ENCODE results near the gene ZNF850.
"Not testable (repeated sequence)": the region's sequence is repeated elsewhere in the genome, so short reads cannot be mapped to it uniquely, and the experiment has no call there.

Gene ZNF850

DNA sequence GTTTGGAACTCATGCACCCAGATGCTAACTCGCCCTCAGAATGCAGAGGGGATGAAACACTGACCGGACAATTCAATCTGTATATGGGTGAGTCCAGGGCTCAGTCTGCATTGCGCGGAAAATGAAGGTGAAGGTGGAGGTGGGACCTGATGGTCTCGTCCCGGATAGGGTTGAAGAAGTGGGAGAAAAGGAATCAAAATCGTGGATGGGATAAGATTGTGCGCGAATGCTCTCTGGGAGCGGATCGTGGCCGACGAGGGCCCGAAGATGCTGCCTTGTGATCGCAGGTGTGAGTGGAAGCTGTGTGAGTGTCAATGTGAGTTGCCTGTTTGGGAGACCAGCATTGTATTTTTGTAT, 594 bp upstream of the ZNF850 start:
- no peak overlapping the region for H3K27ac ChIP-seq (ENCODE audit: low read depth, low read length)
- peaks cover 5 to 27% (median 23%) of the 10 kb centered on the region in 5 donors for H3K4me1 ChIP-seq (ENCODE audit: control insufficient read depth in 5 of 5, insufficient read depth in 5 of 5, low read length in 5 of 5)
- no peaks in the 10 kb centered on the region for H3K36me3 ChIP-seq (ENCODE audit: control insufficient read depth in 5 of 5, insufficient read depth in 5 of 5, low read length in 5 of 5)
- peaks cover 0 to 41% (median 23%) of the 10 kb centered on the region in 5 donors for H3K9me3 ChIP-seq (ENCODE audit: control insufficient read depth in 5 of 5, low read length in 5 of 5)
- peak overlapping the region; percentile 74 to 99 (median 93) for H3K4me3 ChIP-seq (ENCODE audit: low read depth in 1 of 5, low read length in 5 of 5)
- no peaks in the 10 kb centered on the region for H3K27me3 ChIP-seq (ENCODE audit: control insufficient read depth in 5 of 5, insufficient read depth in 4 of 5, low read length in 5 of 5)
- peak overlapping the region in 3 of 5 donors; percentile 70 to 88 (median 72) for H3K9ac ChIP-seq (ENCODE audit: low read length in 5 of 5)

DNA sequence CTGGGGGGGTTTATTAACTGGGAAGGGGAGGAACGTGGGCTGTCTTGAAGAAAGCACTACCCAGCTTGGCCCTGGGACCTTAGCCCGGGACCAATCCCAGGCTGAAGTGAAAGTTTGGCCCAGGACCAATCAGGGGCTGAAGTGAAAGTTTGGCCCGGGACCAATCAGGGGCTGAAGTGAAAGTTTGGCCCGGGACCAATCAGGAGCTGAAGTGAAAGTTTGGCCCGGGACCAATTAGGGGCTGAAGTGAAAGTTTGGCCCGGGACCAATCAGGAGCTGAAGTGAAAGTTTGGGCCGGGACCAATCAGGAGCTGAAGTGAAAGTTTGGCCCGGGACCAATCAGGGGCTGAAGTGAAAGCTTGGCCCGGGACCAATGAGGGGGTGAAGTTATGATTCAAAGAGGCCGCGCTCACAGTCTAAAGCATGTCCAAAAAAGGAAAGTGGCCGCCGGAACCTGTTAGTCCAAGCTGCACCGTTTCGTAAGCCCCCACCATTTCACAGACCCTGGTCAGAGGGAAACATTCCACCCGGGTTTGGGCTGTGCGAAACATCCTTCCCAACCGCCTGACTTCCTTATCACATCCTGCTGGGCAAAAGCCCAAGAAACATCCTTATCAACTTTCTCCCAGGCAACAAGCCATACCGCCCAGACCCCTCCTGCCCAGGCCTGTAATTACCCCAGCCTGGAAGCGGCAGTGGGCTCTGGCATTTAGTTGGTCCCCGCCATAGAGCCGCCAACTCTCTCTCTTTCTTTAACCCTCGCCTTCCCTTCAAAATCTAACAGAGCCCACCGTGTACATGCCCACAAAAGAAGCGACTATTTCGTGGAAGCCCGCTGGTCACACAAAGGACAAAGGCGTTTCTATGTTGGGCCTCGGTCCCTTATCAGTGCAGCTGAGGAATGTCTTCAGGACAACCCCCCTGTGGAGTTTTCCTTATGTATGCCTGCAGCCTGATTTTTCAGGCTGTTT, 1.1 kb downstream of the ZNF850 start:
- peaks cover 5 to 27% (median 23%) of the 10 kb centered on the region in 5 donors for H3K4me1 ChIP-seq (ENCODE audit: control insufficient read depth in 5 of 5, insufficient read depth in 5 of 5, low read length in 5 of 5)
- H3K9me3 ChIP-seq (ENCODE audit: control insufficient read depth in 5 of 5, low read length in 5 of 5) = peaks cover 0 to 37% (median 25%) of the 10 kb centered on the region in 5 donors
- peak overlapping the region; percentile 74 to 99 (median 93) for H3K4me3 ChIP-seq (ENCODE audit: low read depth in 1 of 5, low read length in 5 of 5)
- no peaks in the 10 kb centered on the region for H3K36me3 ChIP-seq (ENCODE audit: control insufficient read depth in 5 of 5, insufficient read depth in 5 of 5, low read length in 5 of 5)
- H3K27me3 ChIP-seq (ENCODE audit: control insufficient read depth in 5 of 5, insufficient read depth in 4 of 5, low read length in 5 of 5) = no peaks in the 10 kb centered on the region
- H3K27ac ChIP-seq (ENCODE audit: low read depth, low read length) = peak overlapping the region; percentile 82
- peak overlapping the region in 4 of 5 donors; percentile 70 to 88 (median 80) for H3K9ac ChIP-seq (ENCODE audit: low read length in 5 of 5)

DNA sequence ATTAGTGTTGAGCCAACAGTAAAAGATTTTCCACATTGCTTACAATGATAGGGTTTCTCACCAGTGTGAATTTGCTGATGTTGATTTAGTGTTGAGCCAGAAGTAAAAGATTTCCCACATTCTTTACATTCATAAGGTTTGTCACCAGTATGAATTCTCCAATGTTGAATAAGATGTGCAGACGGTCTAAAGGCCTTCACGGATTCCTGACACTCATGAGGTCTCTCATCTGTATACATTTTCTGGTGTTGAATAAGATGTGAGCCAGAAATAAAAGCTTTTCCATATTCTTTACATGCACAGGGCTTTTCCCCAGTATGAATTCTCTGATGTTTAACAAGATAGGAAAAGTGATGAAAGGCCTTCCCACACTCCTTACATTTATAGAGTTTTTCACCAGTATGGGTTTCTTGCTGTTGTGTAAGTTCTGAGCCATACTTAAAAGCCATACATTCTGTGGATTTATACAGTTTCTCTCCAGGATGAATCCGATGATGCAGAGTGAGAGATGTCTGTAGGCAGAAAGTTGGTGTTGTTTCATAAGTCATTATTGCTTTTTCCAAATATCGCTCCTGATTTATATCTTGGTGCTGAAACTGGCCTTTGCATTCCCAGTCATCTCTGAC, 22.4 kb downstream of the ZNF850 start:
- Histone ChIP-seq H3K27ac (ENCODE audit: low read depth, low read length) (no peak overlapping the region), H3K9ac (ENCODE audit: low read length in 5 of 5) (peak overlapping the region in 1 of 5 donors; percentile 81), H3K27me3 (ENCODE audit: control insufficient read depth in 5 of 5, insufficient read depth in 4 of 5, low read length in 5 of 5) (peaks cover 0 to 17% (median 0%) of the 10 kb centered on the region in 5 donors), H3K36me3 (ENCODE audit: control insufficient read depth in 5 of 5, insufficient read depth in 5 of 5, low read length in 5 of 5) (peaks cover 28 to 61% (median 50%) of the 10 kb centered on the region in 5 donors), H3K9me3 (ENCODE audit: control insufficient read depth in 5 of 5, low read length in 5 of 5) (peaks cover 72 to 99% (median 94%) of the 10 kb centered on the region in 5 donors), H3K4me3 (ENCODE audit: low read depth in 1 of 5, low read length in 5 of 5) (peak overlapping the region; percentile 45 to 57 (median 56)), H3K4me1 (ENCODE audit: control insufficient read depth in 5 of 5, insufficient read depth in 5 of 5, low read length in 5 of 5) (peaks cover 0 to 25% (median 0%) of the 10 kb centered on the region in 5 donors)

DNA sequence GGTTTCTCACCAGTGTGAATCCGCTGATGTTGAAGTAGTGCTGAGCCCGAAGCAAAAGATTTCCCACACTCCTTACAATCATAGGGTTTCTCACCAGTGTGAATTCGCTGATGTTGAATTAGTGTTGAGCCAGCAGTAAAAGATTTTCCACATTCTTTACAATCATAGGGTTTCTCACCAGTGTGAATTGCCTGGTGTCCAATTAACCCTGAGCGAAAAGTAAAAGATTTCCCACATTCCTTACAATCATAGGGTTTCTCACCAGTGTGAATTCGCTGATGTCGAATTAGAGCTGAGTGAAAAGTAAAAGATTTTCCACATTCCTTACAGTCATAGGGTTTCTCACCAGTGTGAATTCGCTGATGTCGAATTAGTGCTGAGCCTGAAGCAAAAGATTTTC, 23.0 kb downstream of the ZNF850 start:
- Histone ChIP-seq H3K27me3 (ENCODE audit: control insufficient read depth in 5 of 5, insufficient read depth in 4 of 5, low read length in 5 of 5) (peaks cover 0 to 17% (median 0%) of the 10 kb centered on the region in 5 donors), H3K4me1 (ENCODE audit: control insufficient read depth in 5 of 5, insufficient read depth in 5 of 5, low read length in 5 of 5) (peaks cover 0 to 25% (median 0%) of the 10 kb centered on the region in 5 donors), H3K9ac (ENCODE audit: low read length in 5 of 5) (peak overlapping the region in 1 of 5 donors; percentile 81), H3K4me3 (ENCODE audit: low read depth in 1 of 5, low read length in 5 of 5) (peak overlapping the region; percentile 45 to 57 (median 56)), H3K9me3 (ENCODE audit: control insufficient read depth in 5 of 5, low read length in 5 of 5) (peaks cover 69 to 99% (median 94%) of the 10 kb centered on the region in 5 donors), H3K36me3 (ENCODE audit: control insufficient read depth in 5 of 5, insufficient read depth in 5 of 5, low read length in 5 of 5) (peaks cover 28 to 55% (median 44%) of the 10 kb centered on the region in 5 donors)
- not testable (repeated sequence) for H3K27ac ChIP-seq (ENCODE audit: low read depth, low read length)

DNA sequence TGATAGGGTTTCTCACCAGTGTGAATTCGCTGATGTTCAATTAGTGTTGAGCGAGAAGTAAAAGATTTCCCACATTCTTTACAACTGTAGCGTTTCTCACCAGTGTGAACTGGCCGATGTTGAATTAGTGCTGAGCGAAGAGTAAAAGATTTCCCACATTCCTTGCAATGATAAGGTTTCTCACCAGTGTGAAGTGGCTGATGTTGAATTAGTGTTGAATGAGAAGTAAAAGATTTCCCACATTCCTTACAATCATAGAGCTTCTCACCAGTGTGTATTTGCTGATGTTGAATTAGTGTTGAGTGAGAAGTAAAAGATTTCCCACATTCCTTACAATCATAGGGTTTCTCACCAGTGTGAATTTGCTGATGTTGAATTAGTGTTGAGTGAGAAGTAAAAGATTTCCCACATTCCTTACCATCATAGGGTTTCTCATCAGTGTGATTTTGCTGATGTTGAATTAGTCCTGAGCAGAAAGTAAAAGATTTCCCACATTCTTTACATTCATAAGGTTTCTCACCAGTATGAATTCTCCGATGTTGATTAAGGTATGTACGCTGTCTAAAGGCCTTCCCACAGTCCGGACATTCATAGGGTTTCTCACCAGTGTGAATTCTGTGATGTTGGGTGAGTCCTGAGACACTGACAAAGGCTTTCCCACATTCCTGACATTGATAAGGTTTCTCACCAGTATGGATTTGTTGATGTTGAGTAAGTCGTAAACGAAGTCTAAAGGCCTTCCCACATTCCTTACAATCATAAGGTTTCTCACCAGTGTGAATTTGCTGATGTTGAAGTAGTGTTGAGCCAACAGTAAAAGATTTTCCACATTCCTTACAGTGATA, 24.0 kb downstream of the ZNF850 start:
- peak overlapping the region; percentile 45 to 57 (median 56) for H3K4me3 ChIP-seq (ENCODE audit: low read depth in 1 of 5, low read length in 5 of 5)
- H3K36me3 ChIP-seq (ENCODE audit: control insufficient read depth in 5 of 5, insufficient read depth in 5 of 5, low read length in 5 of 5) = peaks cover 28 to 52% (median 43%) of the 10 kb centered on the region in 5 donors

DNA sequence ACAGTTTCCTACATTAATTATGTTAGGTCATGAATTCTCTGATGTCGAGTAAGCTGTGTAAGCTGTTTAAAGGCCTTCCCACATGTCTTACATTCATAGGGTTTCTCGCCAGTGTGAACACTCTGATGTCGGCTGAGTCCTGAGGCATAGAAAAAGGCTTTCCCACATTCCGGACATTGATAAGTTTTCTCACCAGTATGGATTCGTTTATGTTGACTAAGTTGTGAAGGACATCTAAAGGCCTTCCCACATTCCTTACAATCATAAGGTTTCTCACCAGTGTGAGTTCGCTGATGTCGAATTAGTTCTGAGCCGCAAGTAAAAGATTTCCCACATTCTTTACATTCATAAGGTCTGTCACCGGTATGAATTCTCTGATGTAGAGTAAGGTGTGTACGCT, 24.9 kb downstream of the ZNF850 start:
- peaks cover 78 to 99% (median 94%) of the 10 kb centered on the region in 5 donors for H3K9me3 ChIP-seq (ENCODE audit: control insufficient read depth in 5 of 5, low read length in 5 of 5)
- peaks cover 0 to 25% (median 0%) of the 10 kb centered on the region in 5 donors for H3K4me1 ChIP-seq (ENCODE audit: control insufficient read depth in 5 of 5, insufficient read depth in 5 of 5, low read length in 5 of 5)
- H3K27me3 ChIP-seq (ENCODE audit: control insufficient read depth in 5 of 5, insufficient read depth in 4 of 5, low read length in 5 of 5) = peaks cover 0 to 17% (median 0%) of the 10 kb centered on the region in 5 donors
- peak overlapping the region; percentile 27 to 57 (median 56) for H3K4me3 ChIP-seq (ENCODE audit: low read depth in 1 of 5, low read length in 5 of 5)
- no peak overlapping the region for H3K27ac ChIP-seq (ENCODE audit: low read depth, low read length)
- peak overlapping the region in 1 of 5 donors; percentile 87 for H3K9ac ChIP-seq (ENCODE audit: low read length in 5 of 5)
- peaks cover 28 to 51% (median 41%) of the 10 kb centered on the region in 5 donors for H3K36me3 ChIP-seq (ENCODE audit: control insufficient read depth in 5 of 5, insufficient read depth in 5 of 5, low read length in 5 of 5)

More for the DNA sequence above, 24.0 kb downstream of the ZNF850 start:
- peak overlapping the region in 1 of 5 donors; percentile 87 for H3K9ac ChIP-seq (ENCODE audit: low read length in 5 of 5)
- no peak overlapping the region for H3K27ac ChIP-seq (ENCODE audit: low read depth, low read length)
- peaks cover 76 to 99% (median 96%) of the 10 kb centered on the region in 5 donors for H3K9me3 ChIP-seq (ENCODE audit: control insufficient read depth in 5 of 5, low read length in 5 of 5)
- peaks cover 0 to 25% (median 0%) of the 10 kb centered on the region in 5 donors for H3K4me1 ChIP-seq (ENCODE audit: control insufficient read depth in 5 of 5, insufficient read depth in 5 of 5, low read length in 5 of 5)
- H3K27me3 ChIP-seq (ENCODE audit: control insufficient read depth in 5 of 5, insufficient read depth in 4 of 5, low read length in 5 of 5) = peaks cover 0 to 17% (median 0%) of the 10 kb centered on the region in 5 donors

DNA sequence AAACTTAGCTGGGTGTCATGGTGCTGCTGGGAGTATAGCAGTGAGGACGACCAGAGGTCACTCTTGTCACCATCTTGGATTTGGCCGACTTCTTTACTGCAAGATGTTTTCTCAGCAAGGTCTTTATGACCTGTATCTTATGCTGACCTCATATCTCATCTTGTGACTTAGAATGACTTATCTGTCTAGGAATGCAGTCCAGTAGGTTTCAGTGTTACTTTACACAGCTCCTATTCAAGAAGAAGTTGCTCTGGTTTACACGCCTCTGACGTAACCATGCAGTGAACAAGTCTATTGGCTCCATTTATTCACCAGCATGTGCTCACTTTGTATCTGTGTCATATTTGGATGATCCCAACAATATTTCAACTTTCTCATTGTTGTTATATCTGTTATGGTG, 26.7 kb downstream of the ZNF850 start:
- Histone ChIP-seq H3K27me3 (ENCODE audit: control insufficient read depth in 5 of 5, insufficient read depth in 4 of 5, low read length in 5 of 5) (peaks cover 0 to 17% (median 0%) of the 10 kb centered on the region in 5 donors), H3K4me3 (ENCODE audit: low read depth in 1 of 5, low read length in 5 of 5) (peak overlapping the region; percentile 16 to 54 (median 47)), H3K9ac (ENCODE audit: low read length in 5 of 5) (no peak overlapping the region), H3K4me1 (ENCODE audit: control insufficient read depth in 5 of 5, insufficient read depth in 5 of 5, low read length in 5 of 5) (peaks cover 0 to 25% (median 0%) of the 10 kb centered on the region in 5 donors), H3K27ac (ENCODE audit: low read depth, low read length) (no peak overlapping the region), H3K9me3 (ENCODE audit: control insufficient read depth in 5 of 5, low read length in 5 of 5) (peaks cover 65 to 99% (median 93%) of the 10 kb centered on the region in 5 donors), H3K36me3 (ENCODE audit: control insufficient read depth in 5 of 5, insufficient read depth in 5 of 5, low read length in 5 of 5) (peaks cover 28 to 41% (median 37%) of the 10 kb centered on the region in 5 donors)

DNA sequence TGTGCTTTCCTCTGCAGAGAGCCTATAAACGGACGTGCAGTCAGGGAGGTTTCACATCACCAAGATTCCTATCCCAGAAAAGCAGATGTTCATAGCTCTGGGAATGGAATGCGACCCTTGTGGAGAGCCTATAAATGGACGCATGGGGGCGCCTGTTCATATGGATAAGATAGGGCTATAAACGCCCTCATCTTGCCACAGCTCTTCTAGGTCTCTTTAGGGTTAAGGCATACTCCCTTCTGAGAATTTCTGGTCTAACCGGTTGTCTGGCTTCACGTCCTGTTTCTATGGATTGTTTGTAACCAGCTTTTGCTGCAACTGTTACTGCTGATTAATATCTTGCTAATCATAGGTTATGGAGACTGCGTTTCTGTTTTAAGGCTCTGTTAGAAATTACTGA, 36.4 kb downstream of the ZNF850 start:
- H3K4me3 ChIP-seq (ENCODE audit: low read depth in 1 of 5, low read length in 5 of 5) = peak overlapping the region in 3 of 5 donors; percentile 37 to 53 (median 47)
- not testable (repeated sequence) for H3K27ac ChIP-seq (ENCODE audit: low read depth, low read length); H3K4me1 ChIP-seq (ENCODE audit: control insufficient read depth in 5 of 5, insufficient read depth in 5 of 5, low read length in 5 of 5); H3K9ac ChIP-seq (ENCODE audit: low read length in 5 of 5); H3K27me3 ChIP-seq (ENCODE audit: control insufficient read depth in 5 of 5, insufficient read depth in 4 of 5, low read length in 5 of 5)
- H3K9me3 ChIP-seq (ENCODE audit: control insufficient read depth in 5 of 5, low read length in 5 of 5) = peaks cover 51 to 93% (median 89%) of the 10 kb centered on the region in 5 donors
- peaks cover 0 to 18% (median 2%) of the 10 kb centered on the region in 5 donors for H3K36me3 ChIP-seq (ENCODE audit: control insufficient read depth in 5 of 5, insufficient read depth in 5 of 5, low read length in 5 of 5)
